ENCODE measurements around the gene FOCAD. TPM values are rescaled to one million over a fixed set of nuclear protein-coding genes. Genes with fewer than 3 reads are reported as not detected.

The FOCAD gene
- total RNA-seq, 1 experiment from 2014 or later, result 23.8 TPM

- no peaks in the 10 kb centered on the region for H3K36me3 Mint-ChIP-seq (ENCODE audit: insufficient read depth, unreplicated experiment)
- intact Hi-C loops (cut with micrococcal nuclease; ENCODE audit: unreplicated experiment), result no loop called here
- BruUV-seq (replicated peaks), result no TSS peak
- TF ChIP-seq, protein P1, sequence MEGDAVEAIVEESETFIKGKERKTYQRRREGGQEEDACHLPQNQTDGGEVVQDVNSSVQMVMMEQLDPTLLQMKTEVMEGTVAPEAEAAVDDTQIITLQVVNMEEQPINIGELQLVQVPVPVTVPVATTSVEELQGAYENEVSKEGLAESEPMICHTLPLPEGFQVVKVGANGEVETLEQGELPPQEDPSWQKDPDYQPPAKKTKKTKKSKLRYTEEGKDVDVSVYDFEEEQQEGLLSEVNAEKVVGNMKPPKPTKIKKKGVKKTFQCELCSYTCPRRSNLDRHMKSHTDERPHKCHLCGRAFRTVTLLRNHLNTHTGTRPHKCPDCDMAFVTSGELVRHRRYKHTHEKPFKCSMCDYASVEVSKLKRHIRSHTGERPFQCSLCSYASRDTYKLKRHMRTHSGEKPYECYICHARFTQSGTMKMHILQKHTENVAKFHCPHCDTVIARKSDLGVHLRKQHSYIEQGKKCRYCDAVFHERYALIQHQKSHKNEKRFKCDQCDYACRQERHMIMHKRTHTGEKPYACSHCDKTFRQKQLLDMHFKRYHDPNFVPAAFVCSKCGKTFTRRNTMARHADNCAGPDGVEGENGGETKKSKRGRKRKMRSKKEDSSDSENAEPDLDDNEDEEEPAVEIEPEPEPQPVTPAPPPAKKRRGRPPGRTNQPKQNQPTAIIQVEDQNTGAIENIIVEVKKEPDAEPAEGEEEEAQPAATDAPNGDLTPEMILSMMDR (IDR thresholded peaks at IDR 0.05; ENCODE audit: unreplicated experiment), result no peak
- no peaks in the 10 kb centered on the region for H3K9me3 Mint-ChIP-seq (ENCODE audit: low read depth, unreplicated experiment)
- H3K27me3 Mint-ChIP-seq (ENCODE audit: unreplicated experiment), result no peaks in the 10 kb centered on the region
- CTCF ChIA-PET, result no interaction called here
- no peak overlapping the region for H3K27ac Mint-ChIP-seq (ENCODE audit: unreplicated experiment)
- no peak overlapping the region for H3K4me3 Mint-ChIP-seq (ENCODE audit: low read depth, unreplicated experiment)
- DNase-seq, result no peak
- H3K4me1 Mint-ChIP-seq (ENCODE audit: low read depth, unreplicated experiment), result peaks cover 8% of the 10 kb centered on the region
Observed at GRCh38 chr9:20698782-20699181, 14.7 kb downstream of the FOCAD start.

GRCh38 chr9:20701060-20701459 lies 17.0 kb downstream of the FOCAD start:
- TF ChIP-seq, protein P1 (IDR thresholded peaks at IDR 0.05; ENCODE audit: unreplicated experiment), result no peak
- H3K36me3 Mint-ChIP-seq (ENCODE audit: insufficient read depth, unreplicated experiment), result no peaks in the 10 kb centered on the region
- H3K4me3 Mint-ChIP-seq (ENCODE audit: low read depth, unreplicated experiment), result no peak overlapping the region
- CTCF ChIA-PET, result no interaction called here
- no peak overlapping the region for H3K27ac Mint-ChIP-seq (ENCODE audit: unreplicated experiment)
- intact Hi-C loops (cut with micrococcal nuclease; ENCODE audit: unreplicated experiment), result no loop called here
- peaks cover 8% of the 10 kb centered on the region for H3K4me1 Mint-ChIP-seq (ENCODE audit: low read depth, unreplicated experiment)
- no peaks in the 10 kb centered on the region for H3K9me3 Mint-ChIP-seq (ENCODE audit: low read depth, unreplicated experiment)
- BruUV-seq (replicated peaks), result no TSS peak
- H3K27me3 Mint-ChIP-seq (ENCODE audit: unreplicated experiment), result no peaks in the 10 kb centered on the region
- no peak for DNase-seq

- H3K27me3 Mint-ChIP-seq (ENCODE audit: unreplicated experiment), result no peaks in the 10 kb centered on the region
- peaks cover 8% of the 10 kb centered on the region for H3K4me1 Mint-ChIP-seq (ENCODE audit: low read depth, unreplicated experiment)
- H3K27ac Mint-ChIP-seq (ENCODE audit: unreplicated experiment), result no peak overlapping the region
- intact Hi-C loops (cut with micrococcal nuclease; ENCODE audit: unreplicated experiment), result no loop called here
- TF ChIP-seq, protein P1 (IDR thresholded peaks at IDR 0.05; ENCODE audit: unreplicated experiment), result no peak
- CTCF ChIA-PET, result no interaction called here
- no peak overlapping the region for H3K4me3 Mint-ChIP-seq (ENCODE audit: low read depth, unreplicated experiment)
- H3K36me3 Mint-ChIP-seq (ENCODE audit: insufficient read depth, unreplicated experiment), result no peaks in the 10 kb centered on the region
- BruUV-seq (replicated peaks), result no TSS peak
- DNase-seq, result no peak
- no peaks in the 10 kb centered on the region for H3K9me3 Mint-ChIP-seq (ENCODE audit: low read depth, unreplicated experiment)
Observed at GRCh38 chr9:20702570-20702969, 18.5 kb downstream of the FOCAD start.

- BruUV-seq (replicated peaks), result no TSS peak
- H3K36me3 Mint-ChIP-seq (ENCODE audit: insufficient read depth, unreplicated experiment), result no peaks in the 10 kb centered on the region
- H3K27me3 Mint-ChIP-seq (ENCODE audit: unreplicated experiment), result no peaks in the 10 kb centered on the region
- TF ChIP-seq, protein P1 (IDR thresholded peaks at IDR 0.05; ENCODE audit: unreplicated experiment), result no peak
- H3K27ac Mint-ChIP-seq (ENCODE audit: unreplicated experiment), result no peak overlapping the region
- CTCF ChIA-PET, result no interaction called here
- H3K4me3 Mint-ChIP-seq (ENCODE audit: low read depth, unreplicated experiment), result no peak overlapping the region
- peaks cover 8% of the 10 kb centered on the region for H3K4me1 Mint-ChIP-seq (ENCODE audit: low read depth, unreplicated experiment)
- DNase-seq, result no peak
- intact Hi-C loops (cut with micrococcal nuclease; ENCODE audit: unreplicated experiment), result no loop called here
- H3K9me3 Mint-ChIP-seq (ENCODE audit: low read depth, unreplicated experiment), result no peaks in the 10 kb centered on the region
Observed at GRCh38 chr9:20703146-20703545, 19.1 kb downstream of the FOCAD start.

Measured in Calu3 (cell line).